IPS DF 6.9 (cell line): ENCODE results near the gene INTS15.

Experiments used
- DNase-seq: peaks from one replicate; pipeline ENCODE4 v3.0.0-alpha.2; 2013; ENCODE audit warnings: low read depth, low spot score
- H3K27ac ChIP-seq: one replicate; pipeline ENCODE4 v1.5.1; 2013; ENCODE audit warnings: low read length, control low read depth
- H3K27me3 ChIP-seq: 2 replicates; pipeline ENCODE4 v1.6.1; 2013; ENCODE audit warnings: mild to moderate bottlenecking, low read length; ENCODE audit not compliant: control insufficient read depth, insufficient read depth
- H3K36me3 ChIP-seq: 2 replicates; pipeline ENCODE4 v1.6.1; 2013; ENCODE audit warnings: low read length; ENCODE audit not compliant: control insufficient read depth, insufficient read depth
- H3K4me1 ChIP-seq: 2 replicates; pipeline ENCODE4 v1.6.1; 2013; ENCODE audit warnings: low read length; ENCODE audit not compliant: control insufficient read depth, insufficient read depth
- H3K4me3 ChIP-seq: 2 replicates; pipeline ENCODE4 v1.5.1; 2013; ENCODE audit warnings: mild to moderate bottlenecking, low read length
- H3K9me3 ChIP-seq: 2 replicates; pipeline ENCODE4 v1.6.1; 2013; ENCODE audit warnings: low read length, inconsistent platforms; ENCODE audit not compliant: control insufficient read depth, insufficient read depth
- WGBS: extraction: QIAGEN DNeasy Blood & Tissue Kit; methylation state at CpG from one replicate; pipeline ENCODE4 v1.1.7; 2013; ENCODE audit warnings: mixed read lengths, missing lambda C conversion rate; ENCODE audit not compliant: insufficient read length, insufficient coverage; 5-methylcytosine and 5-hydroxymethylcytosine counted together

Gene INTS15

DNA sequence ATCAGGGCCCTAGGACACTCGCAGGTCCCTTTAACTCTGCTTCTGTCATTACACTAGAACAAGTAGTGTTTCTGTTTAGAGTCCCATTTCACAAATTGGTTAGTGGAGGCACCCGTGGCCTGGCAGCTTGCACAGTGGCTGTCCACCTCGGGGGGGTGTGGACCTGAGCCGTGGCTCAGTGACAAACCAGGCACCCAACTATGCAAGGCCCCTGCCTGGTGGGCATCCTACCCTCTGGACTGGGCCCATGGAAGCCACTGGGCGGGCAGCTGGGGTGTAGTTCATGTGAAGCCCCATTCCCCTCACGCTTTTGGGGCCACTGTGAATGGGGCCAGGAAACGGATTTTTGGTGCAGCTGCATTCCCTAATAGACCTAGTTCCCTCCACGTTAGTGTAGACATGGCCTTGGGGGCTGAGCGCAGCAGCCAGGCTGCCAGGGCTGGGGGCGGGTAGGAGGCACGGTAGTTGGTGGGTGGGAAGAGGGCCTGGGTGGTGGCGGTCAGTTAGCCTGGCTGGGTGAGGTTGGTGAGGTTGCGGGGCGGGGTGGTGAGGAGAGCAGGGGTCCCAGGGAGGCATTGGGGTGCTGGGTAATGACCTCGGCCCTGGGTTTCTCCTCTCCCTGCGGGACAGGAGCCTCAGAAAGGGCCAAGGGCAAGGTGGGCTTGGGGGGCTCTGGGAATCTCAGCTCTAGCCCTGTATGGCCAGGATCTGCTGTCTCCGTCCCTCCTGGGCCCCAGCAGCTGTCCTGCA, 66.0 kb downstream of the INTS15 start:
- peaks cover 20% of the 10 kb centered on the region for H3K36me3 ChIP-seq
- H3K4me3 ChIP-seq = no peak overlapping the region
- no CpG with 5 or more reads among the region's 17 CpGs for WGBS
- no peaks in the 10 kb centered on the region for H3K27me3 ChIP-seq
- H3K27ac ChIP-seq = no peak overlapping the region
- no peak for DNase-seq
- H3K4me1 ChIP-seq = peaks cover 4% of the 10 kb centered on the region; the same call in 1 of the 2 replicates
- H3K9me3 ChIP-seq = peaks cover 2% of the 10 kb centered on the region; the same call in 1 of the 2 replicates

- no peak for DNase-seq
- Histone ChIP-seq H3K4me3 (no peak overlapping the region), H3K27me3 (no peaks in the 10 kb centered on the region), H3K9me3 (peaks cover 2% of the 10 kb centered on the region; the same call in 1 of the 2 replicates), H3K36me3 (peaks cover 20% of the 10 kb centered on the region), H3K27ac (no peak overlapping the region), H3K4me1 (peaks cover 4% of the 10 kb centered on the region; the same call in 1 of the 2 replicates)
- no CpG with 5 or more reads among the region's 9 CpGs for WGBS
Observed at GRCh38 chr7:6656413-6656812, 66.6 kb downstream of the INTS15 start.
